Body of pancreas (tissue), 4 donors: ENCODE measurements around the gene ZNF268. TPM values are rescaled to one million over a fixed set of nuclear protein-coding genes. Genes with fewer than 3 reads are reported as not detected.

Experiments used
- ATAC-seq: fragments of 150-250 bp; one replicate; pipeline ENCODE4 v1.9.1; 2016
- DNase-seq, 4 donors: peaks; one replicate each; pipeline ENCODE4 v3.0.0-alpha.2; 2019
- H3K27ac ChIP-seq, 4 donors: fragments of 200-600 bp; sonication (generic); 1 replicate in 3 of 4; 2 replicates in 1 of 4; pipeline versions ENCODE4 v1.5.1 to v1.6.1; 2016 to 2019; ENCODE audit warnings: mild to moderate bottlenecking in 1 of 4, mixed read lengths in 1 of 4, moderate library complexity in 1 of 4
- H3K27me3 ChIP-seq, 2 donors: fragments of 200-600 bp; sonication (generic); one replicate each; pipeline ENCODE4 v1.6.0; 2016; ENCODE audit warnings: mild to moderate bottlenecking in 1 of 2
- H3K36me3 ChIP-seq, 2 donors: fragments of 200-600 bp; sonication (generic); replicated peaks in 1 of 2; 2 replicates each; pipeline ENCODE4 v1.5.1; 2016; ENCODE audit warnings: low read depth in 2 of 2; ENCODE audit not compliant: insufficient read depth in 1 of 2
- H3K4me1 ChIP-seq: fragments of 200-600 bp; sonication (generic); one replicate; pipeline ENCODE4 v1.6.0; 2016
- H3K4me3 ChIP-seq, 2 donors: fragments of 200-600 bp; sonication (generic); 1 replicate in 1 of 2; 2 replicates in 1 of 2; pipeline ENCODE4 v1.5.1; 2016 to 2019
- H3K9me3 ChIP-seq, 3 donors: fragments of 200-600 bp; sonication (generic); 1 replicate in 2 of 3; 2 replicates in 1 of 3; pipeline ENCODE4 v1.5.1; 2016
- POLR2A ChIP-seq, 3 donors: fragments of 450-650 bp; IDR thresholded peaks; one replicate each; pipeline ENCODE4 v1.6.1; 2016; ENCODE audit warnings: antibody characterized with exemption in 3 of 3, mild to moderate bottlenecking in 2 of 3
- WGBS, 2 donors: methylation state at CpG; one replicate each; pipeline ENCODE4 v1.1.5; 2017; 5-methylcytosine and 5-hydroxymethylcytosine counted together
- intact Hi-C: fragments of 100-400 bp; cut with DNase I; formaldehyde crosslinking; loops from one replicate; pipeline ENCODE4 v1.15.1; 2023
- total RNA-seq, 2 donors: library from RNA; depleted of rRNA; stranded (reverse); fragments of >200 nt; gene quantifications; one replicate each; pipeline ENCODE4 v1.1.0, GENCODE V29; 2016
- TF ChIP-seq, protein P1 (sequence below), 7 experiments: fragments of 450-650 bp in 4 of 7; fragments of 200-600 bp in 3 of 7; sonication (generic) in 3 of 7; IDR thresholded peaks; one replicate each; pipeline ENCODE4 v1.5.1; 2016 to 2019; ENCODE audit warnings: antibody characterized with exemption in 7 of 7

The ZNF268 gene
- total RNA-seq, result 1 to 10 TPM; 3.6 to 8.3 TPM

DNA sequence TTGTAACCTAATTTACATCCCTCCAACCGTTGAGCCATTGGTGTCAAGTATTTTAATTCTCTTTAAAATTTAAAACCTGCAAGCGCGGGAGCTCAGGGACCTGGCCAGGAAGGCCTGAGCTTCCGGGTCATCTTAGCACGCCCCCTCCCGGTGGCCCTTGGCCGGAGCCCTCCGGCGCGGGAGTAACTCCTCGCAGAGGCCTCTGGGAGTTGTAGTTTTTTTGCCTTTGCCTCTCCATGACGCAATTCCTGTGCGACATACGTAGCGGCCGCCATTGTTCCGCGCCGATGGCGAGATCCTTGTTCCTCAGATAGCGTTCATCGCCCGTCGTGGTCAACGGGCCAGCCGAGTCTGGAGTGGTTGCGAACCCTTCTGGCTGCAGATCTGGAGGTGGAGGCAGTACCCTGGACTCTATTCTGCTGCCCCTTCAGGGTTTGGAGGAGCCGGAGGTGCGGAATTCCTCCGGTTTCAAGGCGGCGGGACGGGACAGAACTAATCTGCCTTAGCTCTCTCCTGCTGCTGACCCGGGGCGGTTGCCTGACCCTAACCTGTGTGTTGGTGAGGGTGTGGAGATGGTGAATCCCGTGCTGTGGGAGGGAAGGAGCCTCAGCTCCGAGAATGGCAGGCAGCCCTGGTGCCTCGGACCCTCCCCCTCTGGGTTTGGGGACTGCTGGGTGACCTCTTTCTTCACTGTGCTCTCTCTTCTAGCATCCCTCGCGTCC lies at the start of gene ZNF268:
Gene ZNF268 (plus strand): TSS at position 258 of the 722 bp plus-strand sequence. CDS start 503 bp downstream, outside the sequence.
- TF ChIP-seq, protein P1, sequence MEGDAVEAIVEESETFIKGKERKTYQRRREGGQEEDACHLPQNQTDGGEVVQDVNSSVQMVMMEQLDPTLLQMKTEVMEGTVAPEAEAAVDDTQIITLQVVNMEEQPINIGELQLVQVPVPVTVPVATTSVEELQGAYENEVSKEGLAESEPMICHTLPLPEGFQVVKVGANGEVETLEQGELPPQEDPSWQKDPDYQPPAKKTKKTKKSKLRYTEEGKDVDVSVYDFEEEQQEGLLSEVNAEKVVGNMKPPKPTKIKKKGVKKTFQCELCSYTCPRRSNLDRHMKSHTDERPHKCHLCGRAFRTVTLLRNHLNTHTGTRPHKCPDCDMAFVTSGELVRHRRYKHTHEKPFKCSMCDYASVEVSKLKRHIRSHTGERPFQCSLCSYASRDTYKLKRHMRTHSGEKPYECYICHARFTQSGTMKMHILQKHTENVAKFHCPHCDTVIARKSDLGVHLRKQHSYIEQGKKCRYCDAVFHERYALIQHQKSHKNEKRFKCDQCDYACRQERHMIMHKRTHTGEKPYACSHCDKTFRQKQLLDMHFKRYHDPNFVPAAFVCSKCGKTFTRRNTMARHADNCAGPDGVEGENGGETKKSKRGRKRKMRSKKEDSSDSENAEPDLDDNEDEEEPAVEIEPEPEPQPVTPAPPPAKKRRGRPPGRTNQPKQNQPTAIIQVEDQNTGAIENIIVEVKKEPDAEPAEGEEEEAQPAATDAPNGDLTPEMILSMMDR (IDR thresholded peaks at IDR 0.05), result peak; percentile 70 to 91 (median 79)
- TF ChIP-seq POLR2A (IDR thresholded peaks at IDR 0.05), result peak in 2 of 3 donors; percentile 57
- WGBS, 2 donors, result 1 to 2% methylated on average over 22 to 40 of the region's 40 CpGs
- peaks cover 11% of the 10 kb centered on the region for H3K4me1 ChIP-seq
- intact Hi-C loops, result no loop called here
- no peaks in the 10 kb centered on the region for H3K27me3 ChIP-seq
- H3K36me3 ChIP-seq, result peaks cover 0 to 6% of the 10 kb centered on the region in 2 donors
- H3K27ac ChIP-seq, result peak within 1 kb of the TSS in 3 of 4 donors; percentile 7 to 81 (median 76)
- peaks cover 0 to 19% (median 0%) of the 10 kb centered on the region in 3 donors for H3K9me3 ChIP-seq
- H3K4me3 ChIP-seq, result peak within 1 kb of the TSS; percentile 69 to 98
- ATAC-seq, result peak; percentile 99
- DNase-seq, result peak; percentile 93 to 97 (median 96)

DNA sequence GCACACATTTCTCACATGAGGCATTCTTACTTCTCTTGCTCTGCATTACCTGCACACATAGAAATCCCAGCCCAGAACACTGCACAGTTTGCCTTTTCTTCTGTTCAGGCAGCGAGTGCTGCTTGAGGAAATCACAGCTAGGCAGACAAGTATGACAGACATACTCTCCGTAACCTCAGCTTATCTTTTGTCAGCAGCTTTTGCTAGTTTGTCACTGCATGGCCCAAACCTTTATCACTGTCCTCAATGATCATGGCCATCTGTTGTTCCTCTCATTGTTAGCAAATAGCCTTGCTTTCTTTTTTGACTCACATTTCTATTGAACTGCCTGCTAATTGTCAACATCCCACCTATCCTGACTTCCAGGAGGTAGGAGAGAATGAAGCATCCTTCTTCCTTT lies 45.5 kb upstream of the ZNF268 start:
- Histone ChIP-seq H3K36me3 (peaks cover 0 to 6% of the 10 kb centered on the region in 2 donors), H3K27me3 (no peaks in the 10 kb centered on the region), H3K4me1 (peaks cover 6% of the 10 kb centered on the region), H3K4me3 (no peak overlapping the region), H3K9me3 (peaks cover 0 to 56% (median 0%) of the 10 kb centered on the region in 3 donors), H3K27ac (no peak overlapping the region)
- ATAC-seq (no peak), DNase-seq (no peak)
- intact Hi-C loops, result no loop called here
- WGBS, 2 donors, result 88 to 98% methylated on average over 2 of the region's 2 CpGs
- TF ChIP-seq, protein P1 (IDR thresholded peaks at IDR 0.05), result no peak
- no peak for TF ChIP-seq POLR2A (IDR thresholded peaks at IDR 0.05)

DNA sequence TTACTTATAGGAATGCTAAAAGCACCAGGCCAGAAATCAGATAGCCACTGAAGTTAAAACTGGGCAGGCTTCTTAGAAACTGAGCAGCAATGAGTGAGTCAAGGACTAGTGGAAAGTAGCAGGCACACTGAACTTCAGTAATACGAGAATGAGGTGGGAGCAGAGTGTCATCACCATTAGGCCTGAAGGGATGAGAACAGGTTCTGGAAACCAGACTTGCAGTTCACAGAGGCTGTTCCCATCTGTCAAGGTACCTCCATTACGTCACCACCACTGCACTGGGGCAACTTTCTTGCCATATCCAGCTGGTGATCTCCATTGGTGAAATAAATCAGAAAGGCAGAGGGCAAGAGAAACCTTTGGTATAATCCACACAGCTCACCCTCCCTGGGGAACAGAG lies 35.3 kb upstream of the ZNF268 start:
- Histone ChIP-seq H3K4me1 (no peaks in the 10 kb centered on the region), H3K27ac (no peak overlapping the region), H3K27me3 (no peaks in the 10 kb centered on the region), H3K4me3 (no peak overlapping the region), H3K36me3 (peaks cover 23 to 24% of the 10 kb centered on the region in 2 donors), H3K9me3 (peaks cover 4 to 63% (median 7%) of the 10 kb centered on the region in 3 donors)
- intact Hi-C loops, result no loop called here
- WGBS, 2 donors, result 93 to 97% methylated on average over 2 of the region's 2 CpGs
- ATAC-seq (no peak), DNase-seq (no peak)
- TF ChIP-seq, protein P1 (IDR thresholded peaks at IDR 0.05), result no peak
- no peak for TF ChIP-seq POLR2A (IDR thresholded peaks at IDR 0.05)

GRCh38 chr12:133156125-133156690 lies 25.1 kb upstream of the ZNF268 start:
- 93 to 97% methylated on average over 2 of the region's 2 CpGs for WGBS, 2 donors
- intact Hi-C loops, result no loop called here
- Histone ChIP-seq H3K4me3 (no peak overlapping the region), H3K9me3 (peaks cover 0 to 84% (median 6%) of the 10 kb centered on the region in 3 donors), H3K4me1 (no peaks in the 10 kb centered on the region), H3K27me3 (no peaks in the 10 kb centered on the region), H3K36me3 (peaks cover 44 to 49% of the 10 kb centered on the region in 2 donors), H3K27ac (no peak overlapping the region)
- DNase-seq, result no peak
- ATAC-seq, result no peak
- no peak for TF ChIP-seq POLR2A (IDR thresholded peaks at IDR 0.05)
- TF ChIP-seq, protein P1 (IDR thresholded peaks at IDR 0.05), result no peak
